Kidney (tissue), 14 donors: ENCODE measurements around the gene DCPS. TPM values are rescaled to one million over a fixed set of nuclear protein-coding genes. Genes with fewer than 3 reads are reported as not detected.
A peak's percentile ranks its signal among the peaks of the same experiment; 100 is the strongest.
"Not testable (repeated sequence)": the region's sequence is repeated elsewhere in the genome, so short reads cannot be mapped to it uniquely, and the experiment has no call there.

ENCODE experiments used
- DNase-seq, 5 donors: peaks; one replicate each; pipeline ENCODE4 v3.0.0-alpha.2; 2013 to 2020
- FAIRE-seq: peaks from 2 replicates; lab custom pipeline; 2012; peaks lifted over from hg19 to GRCh38; lab: Jason Lieb, UNC
- H3K27ac ChIP-seq, 2 donors: one replicate each; pipeline ENCODE4 v1.7.0; 2013; ENCODE audit warnings: low read depth in 2 of 2, low read length in 2 of 2, inconsistent platforms in 1 of 2
- H3K27me3 ChIP-seq: one replicate; pipeline ENCODE4 v1.7.1; 2013; ENCODE audit warnings: low read length, inconsistent platforms; ENCODE audit not compliant: control insufficient read depth, insufficient read depth
- H3K36me3 ChIP-seq, 3 donors: one replicate each; pipeline versions ENCODE4 v1.7.0 to v1.7.1; 2013; ENCODE audit warnings: low read length in 3 of 3, control low read depth in 1 of 3, inconsistent platforms in 1 of 3; ENCODE audit not compliant: insufficient read depth in 3 of 3, control insufficient read depth in 2 of 3
- H3K4me1 ChIP-seq, 3 donors: one replicate each; pipeline versions ENCODE4 v1.7.0 to v1.7.1; 2013; ENCODE audit warnings: low read length in 3 of 3, inconsistent platforms in 1 of 3, low read depth in 1 of 3; ENCODE audit not compliant: control insufficient read depth in 2 of 3, insufficient read depth in 2 of 3
- H3K4me3 ChIP-seq, 3 donors: one replicate each; pipeline versions ENCODE4 v1.7.0 to v1.8.1; 2013; ENCODE audit warnings: low read length in 3 of 3, control low read depth in 1 of 3, inconsistent platforms in 1 of 3
- H3K9ac ChIP-seq, 3 donors: one replicate each; pipeline versions ENCODE4 v1.7.0 to v1.7.1; 2013; ENCODE audit warnings: low read length in 3 of 3, control low read depth in 1 of 3, inconsistent platforms in 1 of 3
- H3K9me3 ChIP-seq, 3 donors: one replicate each; pipeline versions ENCODE4 v1.7.0 to v1.7.1; 2013; ENCODE audit warnings: low read length in 3 of 3, control low read depth in 1 of 3, inconsistent platforms in 1 of 3; ENCODE audit not compliant: control insufficient read depth in 2 of 3, insufficient read depth in 1 of 3
- intact Hi-C: fragments of 100-400 bp; cut with DNase I; formaldehyde crosslinking; loops from one replicate; pipeline ENCODE4 v1.11.1; 2022
- polyA plus RNA-seq: library from polyadenylated mRNA; stranded (reverse); fragments of 350-450 nt; fragmentation: Illumina TruSeq; extraction: RNeasy Lipid Tissue Mini Kit (QIAGEN cat#74804); gene quantifications from one replicate; pipeline ENCODE4 v1.2.3, GENCODE V29; 2014; ENCODE audit warnings: low read depth, low replicate concordance; ENCODE audit not compliant: insufficient read depth
- total RNA-seq: library from RNA; stranded (reverse); fragmentation: NEBNext Ultra II Directional; extraction: Animal tissue kit (Norgen Biotek cat#: 25700); gene quantifications from one replicate; pipeline ENCODE4 v1.2.1, GENCODE V29; 2021
- TF ChIP-seq, protein P1 (sequence below): IDR thresholded peaks from 3 replicates; pipeline ENCODE4 v1.5.1; 2012; ENCODE audit warnings: mild to moderate bottlenecking, moderate library complexity, borderline replicate concordance; ENCODE audit not compliant: insufficient read depth; ENCODE audit errors: extremely low read depth
- donor health status: control.
- donor health status: control.
- donor health status: control.
- donor health status: control.
- donor health status: control.
- donor health status: DM: yes; HTN: yes; CAD: no.
- donor health status: Normal renal cell carcinoma (clear cell type).

Gene DCPS
- total and polyA plus RNA-seq, 2 donors from 2014 or later, result 23.9 to 24.2 TPM

DNA sequence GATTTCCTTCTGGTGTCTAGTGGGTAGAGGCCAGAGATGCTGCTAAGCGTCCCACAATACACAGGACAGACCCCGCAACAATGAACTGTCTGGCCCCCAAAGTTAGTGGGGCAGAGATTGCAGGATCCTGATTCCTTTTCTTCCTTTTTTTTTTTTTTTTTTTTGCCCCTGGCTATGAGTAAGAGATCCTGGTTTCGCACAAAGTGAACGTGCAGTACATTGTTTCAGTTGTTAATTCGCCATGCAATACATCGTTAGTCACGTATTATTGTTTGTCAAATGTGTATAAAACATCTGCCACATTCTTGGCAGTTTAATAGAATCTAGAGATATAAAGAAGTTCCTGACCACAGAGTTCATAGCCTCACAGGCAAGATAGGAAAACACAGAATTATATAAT, 71.9 kb downstream of the DCPS start:
- FAIRE-seq (no peak), DNase-seq (peak in 1 of 5 donors; percentile 17)
- H3K4me1 ChIP-seq, result peaks cover 0 to 5% (median 5%) of the 10 kb centered on the region in 3 donors
- H3K9ac ChIP-seq, result no peak overlapping the region
- H3K9me3 ChIP-seq, result no peaks in the 10 kb centered on the region
- TF ChIP-seq, protein P1, sequence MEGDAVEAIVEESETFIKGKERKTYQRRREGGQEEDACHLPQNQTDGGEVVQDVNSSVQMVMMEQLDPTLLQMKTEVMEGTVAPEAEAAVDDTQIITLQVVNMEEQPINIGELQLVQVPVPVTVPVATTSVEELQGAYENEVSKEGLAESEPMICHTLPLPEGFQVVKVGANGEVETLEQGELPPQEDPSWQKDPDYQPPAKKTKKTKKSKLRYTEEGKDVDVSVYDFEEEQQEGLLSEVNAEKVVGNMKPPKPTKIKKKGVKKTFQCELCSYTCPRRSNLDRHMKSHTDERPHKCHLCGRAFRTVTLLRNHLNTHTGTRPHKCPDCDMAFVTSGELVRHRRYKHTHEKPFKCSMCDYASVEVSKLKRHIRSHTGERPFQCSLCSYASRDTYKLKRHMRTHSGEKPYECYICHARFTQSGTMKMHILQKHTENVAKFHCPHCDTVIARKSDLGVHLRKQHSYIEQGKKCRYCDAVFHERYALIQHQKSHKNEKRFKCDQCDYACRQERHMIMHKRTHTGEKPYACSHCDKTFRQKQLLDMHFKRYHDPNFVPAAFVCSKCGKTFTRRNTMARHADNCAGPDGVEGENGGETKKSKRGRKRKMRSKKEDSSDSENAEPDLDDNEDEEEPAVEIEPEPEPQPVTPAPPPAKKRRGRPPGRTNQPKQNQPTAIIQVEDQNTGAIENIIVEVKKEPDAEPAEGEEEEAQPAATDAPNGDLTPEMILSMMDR, result no peak
- H3K27me3 ChIP-seq, result no peaks in the 10 kb centered on the region
- H3K36me3 ChIP-seq, result no peaks in the 10 kb centered on the region
- H3K27ac ChIP-seq, result no peak overlapping the region
- H3K4me3 ChIP-seq, result no peak overlapping the region
- intact Hi-C loops, result no loop called here

DNA sequence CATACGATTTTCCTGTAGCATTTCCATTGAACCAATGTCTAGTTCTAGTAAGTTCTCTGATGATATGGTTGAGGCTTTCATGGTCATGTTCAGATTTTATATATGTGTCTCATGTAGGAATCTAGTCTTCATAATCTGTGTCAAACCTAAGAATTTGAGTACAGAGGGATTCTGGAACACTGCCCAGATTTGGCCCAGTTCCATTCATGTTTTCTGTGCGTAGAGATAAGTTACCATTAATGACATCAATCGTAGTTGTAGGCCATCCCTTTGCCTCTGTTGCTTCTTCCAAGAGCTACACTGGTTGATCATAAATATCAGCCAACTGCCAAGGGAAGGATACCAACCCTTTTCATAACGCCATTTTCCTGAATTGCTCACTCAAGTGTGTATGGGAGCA, 74.9 kb downstream of the DCPS start:
- Histone ChIP-seq H3K4me1 (peaks cover 0 to 5% (median 0%) of the 10 kb centered on the region in 3 donors), H3K4me3 (no peak overlapping the region), H3K27me3 (no peaks in the 10 kb centered on the region), H3K9ac (no peak overlapping the region), H3K27ac (no peak overlapping the region), H3K9me3 (no peaks in the 10 kb centered on the region), H3K36me3 (no peaks in the 10 kb centered on the region)
- TF ChIP-seq, protein P1, result no peak
- DNase-seq (no peak), FAIRE-seq (no peak)
- intact Hi-C loops, result no loop called here

DNA sequence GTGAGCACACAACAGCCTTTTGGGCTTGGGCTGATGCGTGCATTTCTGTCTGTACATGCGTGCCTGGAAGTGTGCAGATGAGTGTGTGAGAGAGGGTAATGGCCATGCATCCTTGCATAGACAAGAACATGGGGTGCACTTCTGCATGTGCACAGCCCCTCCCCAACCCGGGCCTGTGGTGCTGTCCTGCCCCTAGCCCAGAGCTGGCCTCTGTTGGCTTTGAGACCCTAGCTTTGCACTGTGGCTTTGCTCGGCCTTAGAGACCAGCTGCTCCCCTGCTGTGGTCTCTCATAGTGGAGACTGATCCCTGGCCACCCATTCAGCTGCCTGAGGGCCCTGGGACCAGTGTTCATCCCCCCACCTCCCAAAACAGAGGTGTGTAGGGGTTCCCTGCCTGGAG, 77.0 kb downstream of the DCPS start:
- H3K9ac ChIP-seq, result no peak overlapping the region
- TF ChIP-seq, protein P1, result no peak
- H3K9me3 ChIP-seq, result no peaks in the 10 kb centered on the region
- H3K4me3 ChIP-seq, result no peak overlapping the region
- H3K36me3 ChIP-seq, result no peaks in the 10 kb centered on the region
- FAIRE-seq, result no peak
- intact Hi-C loops, result no loop called here
- H3K27ac ChIP-seq, result no peak overlapping the region
- H3K27me3 ChIP-seq, result no peaks in the 10 kb centered on the region
- peaks cover 0 to 5% (median under 1%) of the 10 kb centered on the region in 3 donors for H3K4me1 ChIP-seq
- no peak for DNase-seq

DNA sequence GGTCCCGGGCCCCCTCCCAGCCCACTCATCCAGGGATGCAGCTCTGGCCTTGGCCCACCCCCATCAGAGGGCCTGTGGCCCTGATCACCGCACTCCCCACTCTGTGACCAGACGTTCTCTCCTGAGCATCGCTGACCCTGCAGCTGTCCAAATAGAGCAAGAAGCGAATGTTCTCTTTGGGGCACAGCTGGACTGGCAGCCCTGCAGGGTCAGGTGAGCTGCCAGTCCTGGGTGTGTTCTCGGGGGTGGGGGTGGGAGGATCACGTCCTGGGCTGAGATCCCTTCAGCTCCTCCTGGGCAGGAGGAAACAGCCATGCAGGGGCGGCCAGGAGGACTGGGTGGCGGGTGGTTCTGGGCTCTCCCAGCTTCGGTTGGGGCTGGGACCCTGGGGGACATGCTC, 78.1 kb downstream of the DCPS start:
- FAIRE-seq, H3K9ac ChIP-seq, intact Hi-C loops, H3K9me3 ChIP-seq, H3K27me3 ChIP-seq, H3K36me3 ChIP-seq, DNase-seq, H3K4me3 ChIP-seq, H3K27ac ChIP-seq, H3K4me1 ChIP-seq: not testable (repeated sequence)

DNA sequence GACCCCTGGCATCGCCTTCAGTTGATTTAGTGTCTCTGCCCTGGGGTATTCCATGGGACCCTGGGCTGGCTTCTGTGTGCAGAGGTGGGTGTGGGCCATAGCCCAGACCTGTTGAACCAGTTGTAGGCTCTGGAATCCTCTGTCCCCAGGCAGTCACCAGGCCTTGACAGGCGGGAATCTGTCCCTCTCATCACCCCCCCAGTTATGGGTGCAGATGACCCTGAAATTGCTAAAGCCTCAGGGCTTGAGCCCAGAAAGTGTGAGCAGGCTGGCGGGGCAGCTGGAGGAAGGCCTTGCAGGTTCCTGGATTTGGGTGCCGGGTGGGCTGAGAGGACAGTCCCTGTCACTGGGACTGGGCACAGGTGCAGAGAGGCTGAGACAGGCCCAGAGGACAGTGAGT, 78.8 kb downstream of the DCPS start:
- H3K4me3 ChIP-seq, H3K27me3 ChIP-seq, DNase-seq, H3K9ac ChIP-seq, H3K36me3 ChIP-seq, intact Hi-C loops, H3K9me3 ChIP-seq, FAIRE-seq, H3K27ac ChIP-seq: not testable (repeated sequence)
- peaks cover 0 to 10% (median 0%) of the 10 kb centered on the region in 3 donors for H3K4me1 ChIP-seq
